Activated CD8-positive, alpha-beta T cell treated with anti-CD3 and anti-CD28 coated beads, Interleukin-2, amount 10 ng/mL, durations not matched to agents 7 days and 5 days (primary cell): ENCODE results near the gene TACC3. TPM values are rescaled to one million over a fixed set of nuclear protein-coding genes. Genes with fewer than 3 reads are reported as not detected.
A peak's percentile ranks its signal among the peaks of the same experiment; 100 is the strongest.

Source experiments
- ATAC-seq: fragments of 150-1000 bp; cut with Tn5 transposase; one replicate; pipeline ENCODE4 v1.10.0; 2021; ENCODE audit warnings: moderate library complexity
- CTCF ChIA-PET: fragments of 350-600 bp; sonication (Branson Sonifier 250); formaldehyde crosslinking; loops from one replicate; lab custom pipeline; 2021; ENCODE audit warnings: antibody characterized with exemption; lab: Charles Lee
- POLR2A ChIA-PET: fragments of 350-600 bp; sonication (Branson Sonifier 250); formaldehyde crosslinking; loops from one replicate; lab custom pipeline; 2021; ENCODE audit warnings: antibody characterized with exemption; lab: Charles Lee
- DNase-seq: peaks from one replicate; pipeline ENCODE4 v3.0.0-alpha.2; 2020
- H3K27ac Mint-ChIP-seq: one replicate; pipeline ENCODE4 v1.8.0; 2021; ENCODE audit warnings: mild to moderate bottlenecking, mixed read lengths
- H3K27me3 Mint-ChIP-seq: one replicate; pipeline ENCODE4 v1.8.0; 2021; ENCODE audit warnings: low read depth, mixed read lengths
- H3K36me3 Mint-ChIP-seq: one replicate; pipeline ENCODE4 v1.8.0; 2021; ENCODE audit warnings: low read depth, mixed read lengths
- H3K4me1 Mint-ChIP-seq: one replicate; pipeline ENCODE4 v1.8.0; 2021; ENCODE audit warnings: low read depth, mixed read lengths
- H3K4me3 Mint-ChIP-seq: one replicate; pipeline ENCODE4 v1.8.0; 2021; ENCODE audit warnings: mild to moderate bottlenecking, mixed read lengths
- H3K9me3 Mint-ChIP-seq: one replicate; pipeline ENCODE4 v1.8.0; 2022; ENCODE audit warnings: mixed read lengths; ENCODE audit not compliant: insufficient read depth
- total RNA-seq, 2 experiments: library from RNA; stranded (reverse); gene quantifications; one replicate each; pipeline ENCODE4 v1.2.3, GENCODE V29; 2021

TACC3 gene
- total RNA-seq, 2 experiments from 2014 or later: 284 to 311 TPM

- Mint-ChIP-seq H3K9me3 (no peaks in the 10 kb centered on the region), H3K36me3 (peaks cover 76% of the 10 kb centered on the region), H3K4me3 (no peak overlapping the region)
Observed at GRCh38 chr4:1706358-1706757, 15.0 kb upstream of the TACC3 start.

GRCh38 chr4:1708581-1708980 is 12.7 kb upstream of the TACC3 start:
- Mint-ChIP-seq H3K9me3 (no peaks in the 10 kb centered on the region), H3K27ac (peak overlapping the region; percentile 55), H3K4me1 (peaks cover 66% of the 10 kb centered on the region), H3K36me3 (peaks cover 69% of the 10 kb centered on the region), H3K27me3 (no peaks in the 10 kb centered on the region), H3K4me3 (peak overlapping the region; percentile 89)
- POLR2A ChIA-PET: interaction anchor here (0.8 to 3.0 kb wide), 7 partner anchors 8 to 18 kb away, joined by 3 to 17 read pairs (median 7); partner anchors contain the start of genes TACC3 and TMEM129
- DNase-seq (no peak), ATAC-seq (no peak)
- CTCF ChIA-PET: interaction anchor here (1.0 to 10.0 kb wide), 5 partner anchors 15 to 201 kb away, joined by 3 to 131 read pairs (median 5); no protein-coding TSS in a partner anchor

More at GRCh38 chr4:1706358-1706757, 15.0 kb upstream of the TACC3 start:
- no peak overlapping the region for H3K27ac Mint-ChIP-seq
- no peaks in the 10 kb centered on the region for H3K27me3 Mint-ChIP-seq
- peaks cover 73% of the 10 kb centered on the region for H3K4me1 Mint-ChIP-seq
- POLR2A ChIA-PET: interaction anchor here (0.8 to 2.3 kb wide), 2 partner anchors 13 to 15 kb away, joined by 3 to 5 read pairs; no protein-coding TSS in a partner anchor
- CTCF ChIA-PET: interaction anchor here (10.0 kb wide), 1 partner anchor 13 kb away, joined by 131 read pairs; no protein-coding TSS in a partner anchor
- DNase-seq (no peak), ATAC-seq (no peak)

- peak overlapping the region; percentile 90 for H3K27ac Mint-ChIP-seq
- H3K4me1 Mint-ChIP-seq: peaks cover 69% of the 10 kb centered on the region
- H3K27me3 Mint-ChIP-seq: no peaks in the 10 kb centered on the region
- ChIA-PET POLR2A (interaction anchor here (0.6 to 4.1 kb wide), 5 partner anchors 11 to 1542 kb away, joined by 3 to 112 read pairs (median 11); partner anchors contain the start of genes TACC3 and TMEM129), CTCF (interaction anchor here (1.3 to 4.0 kb wide), 6 partner anchors 11 to 19 kb away, joined by 3 to 46 read pairs (median 6); partner anchors contain the start of genes TACC3 and TMEM129)
- peak overlapping the region; percentile 89 for H3K4me3 Mint-ChIP-seq
- no peak for ATAC-seq
- no peak for DNase-seq
- H3K9me3 Mint-ChIP-seq: no peaks in the 10 kb centered on the region
- peaks cover 67% of the 10 kb centered on the region for H3K36me3 Mint-ChIP-seq
Observed at GRCh38 chr4:1711055-1711570, 10.2 kb upstream of the TACC3 start.

- Mint-ChIP-seq H3K4me3 (peak overlapping the region; percentile 89), H3K9me3 (no peaks in the 10 kb centered on the region), H3K27me3 (no peaks in the 10 kb centered on the region), H3K36me3 (peaks cover 64% of the 10 kb centered on the region), H3K27ac (peak overlapping the region; percentile 99), H3K4me1 (peaks cover 71% of the 10 kb centered on the region)
- peak; percentile 49 for DNase-seq
- ATAC-seq: peak; percentile 1
- ChIA-PET POLR2A (interaction anchor here (0.6 to 4.1 kb wide), 13 partner anchors 8 to 1542 kb away, joined by 3 to 112 read pairs (median 4); partner anchors contain the start of genes NSD2, TACC3 and TMEM129), CTCF (interaction anchor here (1.3 to 4.0 kb wide), 5 partner anchors 10 to 18 kb away, joined by 6 to 46 read pairs (median 6); partner anchors contain the start of genes TACC3 and TMEM129)
Observed at GRCh38 chr4:1711571-1712215, 9.6 kb upstream of the TACC3 start.

- Mint-ChIP-seq H3K27me3 (no peaks in the 10 kb centered on the region), H3K36me3 (peaks cover 64% of the 10 kb centered on the region), H3K4me3 (peak within 1 kb of the TSS; percentile 99), H3K9me3 (no peaks in the 10 kb centered on the region), H3K4me1 (peaks cover 75% of the 10 kb centered on the region), H3K27ac (peak within 1 kb of the TSS; percentile 99)
- peak; percentile 90 for ATAC-seq
- POLR2A ChIA-PET: interaction anchor here (0.6 to 4.1 kb wide), 14 partner anchors 8 to 528 kb away, joined by 3 to 112 read pairs (median 4); partner anchors contain the start of genes NSD2, TACC3 and TMEM129
- peak; percentile 99 for DNase-seq
- CTCF ChIA-PET: interaction anchor here (1.3 to 4.0 kb wide), 6 partner anchors 10 to 18 kb away, joined by 6 to 46 read pairs (median 6); partner anchors contain the start of genes TACC3 and TMEM129
Observed at GRCh38 chr4:1712216-1713002, 8.9 kb upstream of the TACC3 start, which contains the start of gene SLBP. Gene SLBP, minus strand, starts transcription at chr4:1712319. Its CDS starts 131 bp downstream, at chr4:1712188.

- Mint-ChIP-seq H3K4me3 (peak overlapping the region; percentile 99), H3K9me3 (no peaks in the 10 kb centered on the region), H3K4me1 (peaks cover 70% of the 10 kb centered on the region), H3K27me3 (no peaks in the 10 kb centered on the region), H3K27ac (peak overlapping the region; percentile 99), H3K36me3 (peaks cover 63% of the 10 kb centered on the region)
- POLR2A ChIA-PET: interaction anchor here (0.6 to 4.1 kb wide), 9 partner anchors 8 to 756 kb away, joined by 3 to 112 read pairs (median 4); partner anchors contain the start of genes RNF4, TACC3 and TMEM129
- ATAC-seq: peak; percentile 2
- no peak for DNase-seq
- CTCF ChIA-PET: interaction anchor here (0.9 to 4.0 kb wide), 7 partner anchors 9 to 19 kb away, joined by 3 to 46 read pairs (median 6); partner anchors contain the start of genes TACC3 and TMEM129
Observed at GRCh38 chr4:1713003-1713851, 8.1 kb upstream of the TACC3 start.

- Mint-ChIP-seq H3K27ac (peak overlapping the region; percentile 99), H3K4me3 (peak overlapping the region; percentile 99), H3K36me3 (peaks cover 54% of the 10 kb centered on the region), H3K4me1 (peaks cover 65% of the 10 kb centered on the region), H3K9me3 (no peaks in the 10 kb centered on the region), H3K27me3 (no peaks in the 10 kb centered on the region)
- POLR2A ChIA-PET: interaction anchor here (1.0 to 4.1 kb wide), 3 partner anchors 7 to 159 kb away, joined by 3 to 112 read pairs (median 18); partner anchors contain the start of genes TACC3 and TMEM129
- no peak for ATAC-seq
- no peak for DNase-seq
- CTCF ChIA-PET: interaction anchor here (0.9 to 4.0 kb wide), 5 partner anchors 12 to 20 kb away, joined by 3 to 46 read pairs (median 6); no protein-coding TSS in a partner anchor
Observed at GRCh38 chr4:1714303-1715001, 6.9 kb upstream of the TACC3 start.

GRCh38 chr4:1715002-1715758 is 6.1 kb upstream of the TACC3 start:
- ChIA-PET POLR2A (no interaction called here), CTCF (interaction anchor here (1.2 to 4.0 kb wide), 2 partner anchors 21 to 22 kb away, joined by 3 to 46 read pairs; no protein-coding TSS in a partner anchor)
- Mint-ChIP-seq H3K27ac (peak overlapping the region; percentile 68), H3K9me3 (no peaks in the 10 kb centered on the region), H3K36me3 (peaks cover 51% of the 10 kb centered on the region), H3K4me1 (peaks cover 65% of the 10 kb centered on the region), H3K27me3 (no peaks in the 10 kb centered on the region), H3K4me3 (peak overlapping the region; percentile 99)
- DNase-seq (no peak), ATAC-seq (no peak)
